ENCODE measurements around the gene SPP1. TPM values are rescaled to one million over a fixed set of nuclear protein-coding genes. Genes with fewer than 3 reads are reported as not detected.
A peak's percentile ranks its signal among the peaks of the same experiment; 100 is the strongest.
"Not testable (repeated sequence)": the region's sequence is repeated elsewhere in the genome, so short reads cannot be mapped to it uniquely, and the experiment has no call there.

The SPP1 gene
- total RNA-seq, 1 donor from 2014 or later = 0.54 TPM

DNA sequence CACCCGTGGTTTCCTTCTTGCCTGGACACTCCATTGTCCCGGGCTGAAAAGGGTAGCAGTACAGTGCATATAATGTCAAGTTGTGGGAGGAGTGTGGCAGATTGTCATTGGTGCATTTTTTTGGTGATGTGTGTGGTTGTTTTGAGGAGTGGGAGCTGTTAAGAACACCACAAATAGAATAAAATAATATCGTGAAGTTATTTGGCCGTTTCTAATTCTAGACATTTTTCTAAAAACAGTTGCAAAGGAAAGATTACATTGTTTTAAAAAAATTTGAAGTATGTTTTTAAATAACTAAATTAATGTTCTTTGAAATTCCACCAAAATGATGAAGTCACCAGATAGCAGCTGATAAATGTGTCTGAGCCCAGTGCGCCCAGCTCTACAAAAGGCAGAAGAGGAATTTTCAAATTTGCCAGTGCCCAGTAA, 33.2 kb downstream of the SPP1 start:
- H3K9me3 Mint-ChIP-seq = no peaks in the 10 kb centered on the region
- peaks cover 10% of the 10 kb centered on the region for H3K36me3 Mint-ChIP-seq (ENCODE audit: low read depth)
- peaks cover 13% of the 10 kb centered on the region for H3K27me3 Mint-ChIP-seq
- DNase-seq = peak; percentile 62
- H3K4me3 Mint-ChIP-seq = peak overlapping the region; percentile 94
- H3K27ac Mint-ChIP-seq = peak overlapping the region; percentile 88
- peaks cover 38% of the 10 kb centered on the region for H3K4me1 Mint-ChIP-seq
- intact Hi-C loops (cut with micrococcal nuclease) = loop anchor here (2.0 to 10.0 kb wide), 4 partner anchors 18 to 586 kb away; partner anchors contain the start of genes HERC3 and HERC5

DNA sequence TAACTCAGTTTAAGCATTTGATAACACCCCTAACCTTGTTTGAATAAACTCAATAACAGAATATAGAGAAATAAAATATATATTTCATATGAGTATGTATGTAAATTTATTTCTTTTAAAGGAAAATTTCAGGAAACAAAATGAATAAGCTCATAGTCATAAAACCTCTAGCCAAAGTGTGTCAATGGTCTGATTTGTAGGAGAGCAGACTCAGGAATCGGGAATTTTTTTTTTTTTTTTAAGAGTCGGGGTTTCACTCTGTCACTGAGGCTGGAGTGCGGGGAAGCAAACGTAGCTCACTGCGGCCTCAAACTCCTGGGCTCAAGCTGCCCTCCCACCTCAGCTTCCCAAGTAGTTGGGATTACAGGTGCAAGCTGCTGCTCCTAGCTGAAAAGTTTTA, 34.4 kb downstream of the SPP1 start:
- H3K4me3 Mint-ChIP-seq = no peak overlapping the region
- intact Hi-C loops (cut with micrococcal nuclease) = loop anchor here (2.0 to 10.0 kb wide), 4 partner anchors 17 to 585 kb away; partner anchors contain the start of genes HERC3 and HERC5
- H3K27ac Mint-ChIP-seq = no peak overlapping the region
- H3K36me3 Mint-ChIP-seq (ENCODE audit: low read depth) = peaks cover 10% of the 10 kb centered on the region
- H3K27me3 Mint-ChIP-seq = peaks cover 13% of the 10 kb centered on the region
- peaks cover 41% of the 10 kb centered on the region for H3K4me1 Mint-ChIP-seq
- DNase-seq = no peak
- H3K9me3 Mint-ChIP-seq = no peaks in the 10 kb centered on the region

DNA sequence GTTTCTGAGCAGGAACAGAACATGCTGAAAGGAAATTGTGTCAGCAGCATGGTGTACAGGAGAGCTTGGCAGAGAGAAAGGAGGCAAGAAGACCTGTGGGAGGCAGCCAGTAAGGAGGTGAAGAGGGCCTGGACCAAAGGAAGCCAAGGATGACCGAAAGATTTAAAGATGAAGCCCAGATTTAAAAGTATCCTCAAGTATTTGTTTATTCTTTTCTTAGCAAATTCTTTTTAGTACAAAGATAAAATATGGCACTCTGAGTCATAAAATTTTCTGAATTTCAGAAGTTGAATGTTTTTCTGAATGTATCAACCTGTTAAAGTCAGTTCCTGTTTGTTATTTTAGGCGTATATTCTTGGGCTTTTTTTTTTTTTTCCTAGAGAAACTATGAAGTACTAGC, 35.5 kb downstream of the SPP1 start:
- Mint-ChIP-seq H3K9me3 (no peaks in the 10 kb centered on the region), H3K27ac (peak overlapping the region; percentile 9), H3K36me3 (ENCODE audit: low read depth) (peaks cover 12% of the 10 kb centered on the region), H3K4me3 (peak overlapping the region; percentile 49), H3K4me1 (peaks cover 41% of the 10 kb centered on the region), H3K27me3 (peaks cover 8% of the 10 kb centered on the region)
- intact Hi-C loops (cut with micrococcal nuclease) = no loop called here
- no peak for DNase-seq

- H3K4me3 Mint-ChIP-seq = no peak overlapping the region
- H3K4me1 Mint-ChIP-seq = peaks cover 35% of the 10 kb centered on the region
- H3K27me3 Mint-ChIP-seq = no peaks in the 10 kb centered on the region
- DNase-seq = no peak
- no peak overlapping the region for H3K27ac Mint-ChIP-seq
- H3K36me3 Mint-ChIP-seq (ENCODE audit: low read depth) = peaks cover 12% of the 10 kb centered on the region
- H3K9me3 Mint-ChIP-seq = no peaks in the 10 kb centered on the region
- intact Hi-C loops (cut with micrococcal nuclease) = no loop called here
Observed at GRCh38 chr4:88012647-88013046, 37.1 kb downstream of the SPP1 start.

DNA sequence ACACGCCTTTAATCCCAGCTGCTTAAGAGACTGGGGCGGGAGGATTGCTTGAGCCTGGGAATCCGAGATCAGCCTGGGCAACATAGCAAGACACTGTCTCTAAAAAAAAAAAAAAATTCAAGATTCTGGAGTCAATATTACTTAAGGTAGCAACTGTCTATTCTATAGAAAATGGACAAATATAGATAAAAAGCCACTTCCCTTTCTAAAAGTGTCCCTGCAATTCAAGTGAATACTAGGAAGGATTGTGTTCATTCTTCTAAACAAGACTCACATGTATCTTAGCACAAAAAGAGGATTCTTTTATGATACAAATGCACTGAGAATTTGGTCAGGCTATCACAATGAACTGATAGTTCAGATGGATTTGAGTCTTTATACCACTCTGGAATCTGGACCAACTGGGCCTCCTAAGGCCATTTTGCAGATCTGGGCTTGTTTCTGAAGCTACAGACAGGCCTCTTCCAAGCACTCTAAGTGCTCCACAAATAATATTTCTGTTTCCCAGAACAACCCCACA, 38.9 kb downstream of the SPP1 start:
- no peak for DNase-seq
- H3K27ac Mint-ChIP-seq = no peak overlapping the region
- peaks cover 30% of the 10 kb centered on the region for H3K4me1 Mint-ChIP-seq
- peaks cover 9% of the 10 kb centered on the region for H3K36me3 Mint-ChIP-seq (ENCODE audit: low read depth)
- no peaks in the 10 kb centered on the region for H3K27me3 Mint-ChIP-seq
- intact Hi-C loops (cut with micrococcal nuclease) = no loop called here
- no peak overlapping the region for H3K4me3 Mint-ChIP-seq
- no peaks in the 10 kb centered on the region for H3K9me3 Mint-ChIP-seq

- Mint-ChIP-seq H3K36me3 (ENCODE audit: low read depth) (peaks cover 7% of the 10 kb centered on the region), H3K4me1 (peaks cover 24% of the 10 kb centered on the region), H3K27ac (no peak overlapping the region), H3K9me3 (no peaks in the 10 kb centered on the region), H3K4me3 (no peak overlapping the region), H3K27me3 (no peaks in the 10 kb centered on the region)
- intact Hi-C loops (cut with micrococcal nuclease) = no loop called here
- DNase-seq = no peak
Observed at GRCh38 chr4:88015659-88016295, 40.3 kb downstream of the SPP1 start.

- peaks cover 13% of the 10 kb centered on the region for H3K36me3 Mint-ChIP-seq (ENCODE audit: low read depth)
Observed at GRCh38 chr4:88017516-88018297, 42.2 kb downstream of the SPP1 start.

DNA sequence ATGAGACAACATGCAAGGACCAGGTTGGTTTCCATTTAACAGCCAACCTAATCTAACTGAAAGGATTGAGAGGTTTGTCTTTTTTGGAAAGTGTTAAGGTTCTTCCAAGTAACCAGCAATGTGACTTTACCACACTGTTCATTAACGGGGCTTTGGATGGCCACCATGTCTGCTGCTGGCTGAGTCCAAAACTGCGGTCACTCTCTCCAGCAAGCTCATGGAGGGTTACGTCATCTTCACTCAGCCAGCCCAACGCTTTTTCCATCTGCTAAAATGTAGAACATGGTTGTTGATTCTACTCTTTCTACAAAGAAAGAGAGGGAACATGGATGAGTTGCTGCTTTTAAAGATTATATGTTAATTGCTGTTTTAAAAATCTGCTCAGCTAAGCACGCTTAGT, 43.0 kb downstream of the SPP1 start:
- no peaks in the 10 kb centered on the region for H3K27me3 Mint-ChIP-seq
- peaks cover 6% of the 10 kb centered on the region for H3K4me1 Mint-ChIP-seq
- no peak for DNase-seq
- intact Hi-C loops (cut with micrococcal nuclease) = no loop called here
- H3K9me3 Mint-ChIP-seq = no peaks in the 10 kb centered on the region
- H3K36me3 Mint-ChIP-seq (ENCODE audit: low read depth) = peaks cover 15% of the 10 kb centered on the region
- H3K4me3 Mint-ChIP-seq = no peak overlapping the region
- no peak overlapping the region for H3K27ac Mint-ChIP-seq

More at GRCh38 chr4:88017516-88018297, 42.2 kb downstream of the SPP1 start:
- no peaks in the 10 kb centered on the region for H3K27me3 Mint-ChIP-seq
- H3K4me1 Mint-ChIP-seq = peaks cover 12% of the 10 kb centered on the region
- H3K27ac Mint-ChIP-seq = no peak overlapping the region
- H3K9me3 Mint-ChIP-seq = no peaks in the 10 kb centered on the region
- intact Hi-C loops (cut with micrococcal nuclease) = no loop called here
- no peak overlapping the region for H3K4me3 Mint-ChIP-seq
- no peak for DNase-seq

DNA sequence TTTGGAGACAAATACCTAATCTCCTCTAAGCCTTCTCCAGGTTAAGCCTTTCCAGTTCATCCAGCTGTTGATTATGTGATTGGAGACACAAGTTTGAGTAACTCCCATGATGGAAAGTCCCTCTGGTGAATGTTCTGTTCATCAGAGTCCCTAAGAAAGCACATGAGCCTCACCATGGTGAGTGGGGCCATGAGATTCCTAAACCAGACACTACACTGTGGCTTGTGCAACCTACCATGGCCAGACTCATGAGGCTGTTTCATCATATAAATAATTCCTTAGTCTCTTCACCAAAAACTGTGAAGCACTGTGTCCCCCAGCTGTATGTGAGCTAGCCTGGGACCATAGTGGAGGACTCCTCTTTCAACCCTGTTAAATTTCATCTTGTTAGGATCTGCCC, 46.3 kb downstream of the SPP1 start:
- H3K27me3 Mint-ChIP-seq = no peaks in the 10 kb centered on the region
- no peak overlapping the region for H3K4me3 Mint-ChIP-seq
- peaks cover 9% of the 10 kb centered on the region for H3K9me3 Mint-ChIP-seq
- peaks cover 3% of the 10 kb centered on the region for H3K4me1 Mint-ChIP-seq
- no peak for DNase-seq
- intact Hi-C loops (cut with micrococcal nuclease) = no loop called here
- H3K27ac Mint-ChIP-seq = no peak overlapping the region
- peaks cover 29% of the 10 kb centered on the region for H3K36me3 Mint-ChIP-seq (ENCODE audit: low read depth)

- Mint-ChIP-seq H3K36me3 (ENCODE audit: low read depth) (peaks cover 33% of the 10 kb centered on the region), H3K4me3 (no peak overlapping the region), H3K27ac (no peak overlapping the region), H3K9me3 (peaks cover 9% of the 10 kb centered on the region), H3K4me1 (peaks cover 4% of the 10 kb centered on the region), H3K27me3 (no peaks in the 10 kb centered on the region)
- no peak for DNase-seq
- intact Hi-C loops (cut with micrococcal nuclease) = no loop called here
Observed at GRCh38 chr4:88022289-88022688, 46.8 kb downstream of the SPP1 start.

DNA sequence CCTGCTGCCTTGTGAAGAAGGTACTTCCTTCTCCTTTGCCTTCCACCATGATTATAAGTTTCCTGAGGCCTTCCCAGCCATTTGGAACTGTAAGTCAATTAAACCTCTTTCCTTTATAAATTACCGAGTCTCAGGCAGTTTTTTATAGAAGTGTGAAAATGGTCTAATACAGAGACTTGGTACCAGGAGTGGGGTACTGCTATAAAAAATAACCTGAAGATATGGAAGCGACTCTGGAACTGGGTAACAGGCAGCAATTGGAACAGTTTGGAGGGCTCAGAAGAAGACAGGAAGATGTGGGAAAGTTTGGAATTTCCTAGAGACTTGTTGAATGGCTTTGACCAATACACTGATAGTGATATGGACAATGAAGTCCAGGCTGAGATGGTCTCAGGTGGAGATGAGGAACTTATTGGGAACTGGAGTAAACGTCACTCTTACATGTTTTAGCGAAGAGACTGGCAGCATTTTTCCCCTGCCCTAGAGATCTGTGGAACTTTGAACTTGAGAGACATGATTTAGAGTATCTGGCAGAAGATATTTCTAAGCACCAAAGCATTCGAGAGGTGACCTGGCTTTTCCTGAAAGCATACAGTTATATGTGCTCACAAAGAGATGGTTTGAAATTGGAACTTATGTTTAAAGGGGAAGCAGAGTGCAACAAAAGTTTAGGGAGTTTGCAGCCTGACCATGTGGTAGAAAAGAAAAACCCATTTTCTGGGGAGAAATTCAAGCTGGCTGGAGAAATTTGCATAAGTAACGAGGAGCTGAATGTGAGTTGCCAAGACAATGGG, 50.6 kb downstream of the SPP1 start:
- H3K27me3 Mint-ChIP-seq, DNase-seq, H3K27ac Mint-ChIP-seq, H3K4me3 Mint-ChIP-seq: not testable (repeated sequence)
- H3K9me3 Mint-ChIP-seq = peaks cover 18% of the 10 kb centered on the region
- intact Hi-C loops (cut with micrococcal nuclease) = loop anchor here (2.0 kb wide), 1 partner anchor 17 kb away; no protein-coding TSS in a partner anchor
- peaks cover 16% of the 10 kb centered on the region for H3K4me1 Mint-ChIP-seq
- H3K36me3 Mint-ChIP-seq (ENCODE audit: low read depth) = peaks cover 54% of the 10 kb centered on the region

- DNase-seq = no peak
- Mint-ChIP-seq H3K27me3 (no peaks in the 10 kb centered on the region), H3K27ac (peak overlapping the region; percentile 73), H3K36me3 (ENCODE audit: low read depth) (peaks cover 46% of the 10 kb centered on the region), H3K9me3 (peaks cover 18% of the 10 kb centered on the region), H3K4me1 (peaks cover 14% of the 10 kb centered on the region), H3K4me3 (peak overlapping the region; percentile 28)
- intact Hi-C loops (cut with micrococcal nuclease) = loop anchor here (2.0 kb wide), 1 partner anchor 19 kb away; no protein-coding TSS in a partner anchor
Observed at GRCh38 chr4:88027611-88028608, 52.4 kb downstream of the SPP1 start.

All from activated CD4-positive, alpha-beta T cell treated with anti-CD3 and anti-CD28 coated beads, Interleukin-2, amount 10 ng/mL, durations not matched to agents 24 days and 14 days (primary cell).